Subcutaneous adipose tissue (tissue), 4 donors: ENCODE measurements around the gene GCK. TPM values are rescaled to one million over a fixed set of nuclear protein-coding genes. Genes with fewer than 3 reads are reported as not detected.

Experiments used
- total RNA-seq, 4 donors: library from RNA; depleted of rRNA; stranded (reverse); fragments of >200 nt; gene quantifications; one replicate each; pipeline ENCODE4 v1.1.0, GENCODE V29; 2016
- TF ChIP-seq, protein P1 (sequence below): fragments of 450-650 bp; IDR thresholded peaks from one replicate; pipeline ENCODE4 v1.5.1; 2016; ENCODE audit warnings: low read depth, mild to moderate bottlenecking, control low read depth, antibody characterized with exemption, moderate library complexity

Gene GCK
- total RNA-seq, 4 donors from 2014 or later, result 0.22 to 8.1 (median 0.85) TPM; not detected in 1

DNA sequence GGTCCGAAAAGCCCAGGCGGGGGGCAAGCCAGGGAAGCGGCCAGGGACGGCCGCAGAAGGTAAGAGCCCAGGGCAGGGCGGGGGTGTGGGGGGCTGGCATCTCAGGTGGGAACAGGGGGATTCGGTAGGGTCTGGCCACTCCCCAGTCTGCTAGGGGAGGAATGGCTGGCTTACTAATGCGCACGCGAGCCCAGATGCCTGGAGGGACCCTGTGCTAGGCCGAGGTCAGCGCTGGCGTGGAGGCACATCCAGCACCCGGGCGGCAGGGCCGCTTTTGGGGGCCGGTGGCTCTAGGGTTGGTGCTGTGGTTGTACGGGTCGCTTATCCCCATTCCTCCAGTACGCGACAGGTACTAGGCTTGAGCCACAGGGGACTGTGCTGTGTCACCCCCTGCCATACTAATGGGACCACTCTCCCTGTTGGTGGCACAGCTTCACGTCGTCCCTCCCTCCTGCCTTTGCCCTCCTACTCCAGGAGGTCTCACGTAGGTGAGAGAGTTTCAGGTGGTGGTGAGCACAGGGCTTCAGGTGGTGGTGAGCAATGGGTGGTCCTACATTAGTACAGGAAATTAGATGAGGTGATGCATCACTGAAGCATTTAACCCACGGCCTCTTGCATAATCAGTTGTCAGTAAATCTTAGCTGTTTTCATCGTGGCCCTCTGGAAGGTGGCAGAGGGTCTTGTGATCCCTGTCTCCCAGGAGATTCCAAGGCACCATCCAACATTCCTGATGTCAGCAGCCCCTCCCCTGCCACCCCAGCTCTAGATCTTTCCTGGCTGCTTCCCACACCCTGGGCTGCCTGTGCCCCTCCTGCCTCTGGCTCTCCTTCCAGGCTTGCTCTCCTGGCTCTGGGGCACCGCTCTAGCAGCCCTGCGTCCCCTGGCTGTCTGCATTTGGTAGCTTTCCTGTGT, 84.1 kb downstream of the GCK start:
- TF ChIP-seq, protein P1, sequence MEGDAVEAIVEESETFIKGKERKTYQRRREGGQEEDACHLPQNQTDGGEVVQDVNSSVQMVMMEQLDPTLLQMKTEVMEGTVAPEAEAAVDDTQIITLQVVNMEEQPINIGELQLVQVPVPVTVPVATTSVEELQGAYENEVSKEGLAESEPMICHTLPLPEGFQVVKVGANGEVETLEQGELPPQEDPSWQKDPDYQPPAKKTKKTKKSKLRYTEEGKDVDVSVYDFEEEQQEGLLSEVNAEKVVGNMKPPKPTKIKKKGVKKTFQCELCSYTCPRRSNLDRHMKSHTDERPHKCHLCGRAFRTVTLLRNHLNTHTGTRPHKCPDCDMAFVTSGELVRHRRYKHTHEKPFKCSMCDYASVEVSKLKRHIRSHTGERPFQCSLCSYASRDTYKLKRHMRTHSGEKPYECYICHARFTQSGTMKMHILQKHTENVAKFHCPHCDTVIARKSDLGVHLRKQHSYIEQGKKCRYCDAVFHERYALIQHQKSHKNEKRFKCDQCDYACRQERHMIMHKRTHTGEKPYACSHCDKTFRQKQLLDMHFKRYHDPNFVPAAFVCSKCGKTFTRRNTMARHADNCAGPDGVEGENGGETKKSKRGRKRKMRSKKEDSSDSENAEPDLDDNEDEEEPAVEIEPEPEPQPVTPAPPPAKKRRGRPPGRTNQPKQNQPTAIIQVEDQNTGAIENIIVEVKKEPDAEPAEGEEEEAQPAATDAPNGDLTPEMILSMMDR, result no peak

DNA sequence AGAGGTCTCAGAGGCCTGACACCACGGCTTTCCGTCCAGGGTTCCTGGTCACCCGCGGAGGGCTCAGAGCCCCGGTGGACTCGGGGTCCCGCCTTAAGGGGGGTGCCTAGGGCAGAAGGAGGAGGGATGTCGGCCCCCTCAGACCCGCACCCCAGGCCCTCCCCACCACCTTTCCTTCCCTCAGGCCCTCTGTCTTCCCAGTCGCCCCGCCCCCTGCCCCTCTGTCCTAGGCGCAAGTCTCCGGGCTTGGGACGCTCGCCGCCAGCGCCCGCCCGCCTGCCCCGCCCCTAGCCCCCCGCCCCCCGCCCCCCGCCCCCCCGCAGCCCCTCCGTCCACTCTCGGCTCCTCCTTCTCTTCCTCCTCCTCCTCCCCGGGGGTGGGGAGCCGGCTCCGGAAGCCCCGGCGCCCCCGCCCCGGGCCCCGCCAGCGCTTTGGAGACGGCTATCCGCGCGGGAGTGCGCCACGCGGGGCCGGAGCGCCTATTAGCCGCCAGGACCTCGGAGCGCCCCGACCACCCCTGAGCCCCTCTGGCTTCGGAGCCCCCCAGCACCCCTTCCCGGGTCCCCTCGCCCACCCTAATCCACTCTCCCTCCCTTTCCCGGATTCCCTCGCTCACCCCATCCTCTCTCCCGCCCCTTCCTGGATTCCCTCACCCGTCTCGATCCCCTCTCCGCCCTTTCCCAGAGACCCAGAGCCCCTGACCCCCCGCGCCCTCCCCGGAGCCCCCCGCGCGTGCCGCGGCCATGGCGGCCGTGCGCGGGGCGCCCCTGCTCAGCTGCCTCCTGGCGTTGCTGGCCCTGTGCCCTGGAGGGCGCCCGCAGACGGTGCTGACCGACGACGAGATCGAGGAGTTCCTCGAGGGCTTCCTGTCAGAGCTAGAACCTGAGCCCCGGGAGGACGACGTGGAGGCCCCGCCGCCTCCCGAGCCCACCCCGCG, 85.0 kb downstream of the GCK start, which contains the start of gene AEBP1:
TSS of gene AEBP1 (plus strand) at position 423 of the 937 bp plus-strand sequence. CDS start at position 744, 321 bp downstream.
- TF ChIP-seq, protein P1, result no peak

DNA sequence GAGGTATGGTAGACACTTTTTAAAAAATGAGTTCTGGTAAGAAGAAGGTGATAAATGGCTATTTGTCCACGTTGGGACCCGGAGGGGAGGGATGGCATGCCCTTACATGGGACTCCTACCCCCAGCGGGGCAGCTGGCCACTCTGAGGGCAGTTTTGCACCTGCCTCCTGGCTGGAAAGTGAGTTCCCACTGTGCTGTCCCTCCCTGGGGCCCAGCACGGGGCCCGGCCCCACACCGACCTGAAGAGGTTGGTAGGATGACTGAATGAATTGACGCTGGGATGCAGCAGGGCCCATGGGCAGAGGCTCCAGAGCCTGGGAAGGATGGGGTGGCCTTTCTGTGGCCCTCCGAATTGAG, 85.7 kb downstream of the GCK start:
- TF ChIP-seq, protein P1, result no peak

DNA sequence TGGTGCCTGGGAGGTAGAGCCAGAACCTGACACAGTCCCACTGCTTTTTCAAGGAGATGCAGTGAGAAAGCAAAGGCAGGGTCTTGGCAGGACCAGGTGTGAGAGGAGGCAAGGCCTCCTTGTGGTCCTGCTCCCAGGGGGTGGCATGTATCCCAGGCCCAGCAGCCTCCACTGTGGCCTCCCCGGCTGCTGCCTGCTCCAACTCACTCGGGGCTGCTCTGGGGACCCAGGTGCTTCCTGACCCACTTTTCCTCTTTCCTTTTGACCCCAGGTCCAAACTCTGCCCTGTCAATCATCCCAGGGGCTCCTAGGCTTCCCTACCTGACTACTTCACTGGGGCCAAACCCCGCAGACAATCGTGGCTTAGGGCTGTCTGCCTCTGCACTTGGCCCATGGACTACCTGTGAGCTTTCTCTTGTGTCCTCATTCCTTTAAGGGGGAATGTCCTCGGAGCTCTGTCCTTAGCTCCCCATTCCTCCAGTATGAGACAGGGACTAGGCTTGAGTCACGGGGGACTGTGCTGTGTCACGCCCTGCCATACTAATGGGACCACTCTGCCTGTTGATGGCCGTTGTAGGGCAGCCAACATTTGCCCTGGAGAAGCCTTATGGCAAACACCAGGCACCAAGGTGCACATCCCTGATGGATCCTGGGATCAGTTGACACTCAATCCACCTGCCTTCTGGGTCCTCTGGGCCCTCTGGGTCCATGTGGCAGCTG, 86.2 kb downstream of the GCK start:
- TF ChIP-seq, protein P1, result no peak

DNA sequence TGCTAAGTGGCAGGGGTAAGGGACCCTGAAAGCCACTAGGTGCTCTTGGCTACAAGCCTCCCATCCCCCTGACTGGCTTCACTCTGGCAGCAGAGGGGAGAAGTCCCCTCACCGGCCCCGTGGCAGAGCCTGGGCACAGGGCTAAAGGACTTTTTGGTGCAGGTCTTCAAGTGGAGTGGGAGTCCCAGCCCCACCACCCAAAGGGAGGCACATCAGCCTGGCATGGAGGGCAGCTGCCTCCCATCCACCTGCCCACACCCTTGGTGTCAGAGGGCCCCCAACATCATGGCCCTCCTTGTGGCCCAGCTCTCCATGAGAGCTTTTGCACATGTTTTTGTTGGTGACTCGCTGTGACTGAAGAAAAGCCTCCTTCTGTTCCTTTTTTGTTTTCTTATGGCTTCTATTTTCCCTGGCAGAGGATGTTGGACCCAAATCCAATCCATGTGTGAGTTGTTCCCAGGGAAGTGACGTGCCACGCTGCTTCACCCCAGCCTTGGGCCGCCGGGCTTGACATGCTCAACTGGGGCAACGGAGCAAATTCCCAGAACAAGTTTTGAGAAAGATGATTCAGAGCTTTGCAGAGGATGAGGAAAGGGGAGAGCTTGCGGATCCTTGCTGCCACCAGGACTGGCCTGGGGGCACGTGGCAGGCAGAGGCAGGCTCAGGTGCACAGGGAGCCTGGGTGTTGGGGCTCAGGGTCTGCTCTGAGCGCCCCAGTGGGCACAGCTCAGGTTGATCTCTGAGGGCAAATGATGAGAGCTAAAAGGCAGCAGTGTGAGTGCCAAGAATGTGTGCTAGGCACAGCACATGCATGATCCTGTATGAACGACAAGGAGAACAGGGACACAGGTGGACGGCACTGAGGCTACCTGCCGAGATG, 87.0 kb downstream of the GCK start:
- TF ChIP-seq, protein P1, result no peak

DNA sequence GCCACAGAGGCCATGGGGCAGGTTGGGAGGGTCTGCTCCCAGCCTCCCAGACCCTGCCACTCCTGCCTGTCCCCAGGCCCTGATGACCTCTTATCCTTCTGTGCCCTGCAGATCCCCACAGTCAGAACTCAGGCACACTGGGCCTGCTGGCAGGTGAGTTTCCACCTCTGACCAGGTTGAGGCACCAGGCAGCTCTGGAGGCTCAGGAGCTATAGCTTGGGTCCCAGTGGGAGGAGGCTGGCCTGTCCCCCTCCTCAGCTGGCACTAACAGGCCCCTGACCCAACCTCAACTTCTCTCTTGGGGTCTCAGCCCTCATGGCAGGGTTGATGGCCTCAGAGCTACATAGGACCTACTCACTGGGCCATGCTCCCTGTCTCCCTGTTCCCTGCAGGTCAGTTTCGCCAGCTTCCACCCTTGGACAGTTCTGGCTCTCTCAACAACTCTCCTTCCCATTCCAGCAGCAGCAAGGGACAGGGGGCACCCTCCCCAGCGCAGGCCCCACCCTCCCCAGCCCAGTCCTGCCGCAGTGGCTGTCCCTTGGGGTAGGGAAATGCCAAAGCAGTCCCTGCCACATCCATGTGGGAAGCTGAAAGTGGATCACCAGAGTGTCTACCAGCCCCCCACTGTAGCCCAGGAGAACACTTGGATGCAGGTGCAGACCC, 87.8 kb downstream of the GCK start:
- TF ChIP-seq, protein P1, result no peak
